ENCODE data around the gene VMP1. TPM values are rescaled to one million over a fixed set of nuclear protein-coding genes. Genes with fewer than 3 reads are reported as not detected.
"Not testable (repeated sequence)": the region's sequence is repeated elsewhere in the genome, so short reads cannot be mapped to it uniquely, and the experiment has no call there.

Gene VMP1
- total RNA-seq, 1 experiment from 2014 or later, result 277 TPM

DNA sequence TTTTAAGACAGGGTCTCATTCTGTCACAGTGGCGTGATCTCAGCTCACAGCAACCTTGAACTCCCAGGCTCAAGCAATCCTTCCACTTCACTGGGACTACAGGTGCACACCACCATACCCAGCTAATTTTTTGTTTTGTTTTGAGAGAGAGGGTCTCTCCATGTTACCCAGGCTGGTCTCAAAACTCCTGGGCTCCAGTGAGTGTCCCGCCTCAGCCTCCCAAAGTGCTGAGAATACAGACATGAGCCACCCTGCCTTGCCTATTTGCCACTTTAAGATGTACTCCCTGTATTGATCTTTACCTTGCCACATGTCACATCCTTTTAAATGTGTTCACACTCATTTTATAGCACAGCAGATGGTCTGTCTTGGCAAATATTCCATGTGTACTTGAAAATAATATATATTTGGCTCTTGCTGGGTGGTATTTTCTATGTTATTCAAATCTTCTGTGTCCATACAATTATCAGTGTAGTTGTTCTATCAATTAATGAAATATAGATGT lies 50.5 kb downstream of the VMP1 start:
- H3K36me3 Mint-ChIP-seq (ENCODE audit: insufficient read depth, unreplicated experiment), result peaks cover 72% of the 10 kb centered on the region
- peaks cover 9% of the 10 kb centered on the region for H3K9me3 Mint-ChIP-seq (ENCODE audit: unreplicated experiment)
- CTCF ChIA-PET, result interaction anchor here (0.6 kb wide), 1 partner anchor 16 kb away, joined by 3 read pairs; no protein-coding TSS in a partner anchor
- BruUV-seq (replicated peaks), result no TSS peak
- peaks cover 6% of the 10 kb centered on the region; the same call in 1 of the 2 replicates for H3K9me3 ChIP-seq
- peak overlapping the region; percentile 44 for H3K27ac Mint-ChIP-seq (ENCODE audit: unreplicated experiment)
- TF ChIP-seq, protein P1, sequence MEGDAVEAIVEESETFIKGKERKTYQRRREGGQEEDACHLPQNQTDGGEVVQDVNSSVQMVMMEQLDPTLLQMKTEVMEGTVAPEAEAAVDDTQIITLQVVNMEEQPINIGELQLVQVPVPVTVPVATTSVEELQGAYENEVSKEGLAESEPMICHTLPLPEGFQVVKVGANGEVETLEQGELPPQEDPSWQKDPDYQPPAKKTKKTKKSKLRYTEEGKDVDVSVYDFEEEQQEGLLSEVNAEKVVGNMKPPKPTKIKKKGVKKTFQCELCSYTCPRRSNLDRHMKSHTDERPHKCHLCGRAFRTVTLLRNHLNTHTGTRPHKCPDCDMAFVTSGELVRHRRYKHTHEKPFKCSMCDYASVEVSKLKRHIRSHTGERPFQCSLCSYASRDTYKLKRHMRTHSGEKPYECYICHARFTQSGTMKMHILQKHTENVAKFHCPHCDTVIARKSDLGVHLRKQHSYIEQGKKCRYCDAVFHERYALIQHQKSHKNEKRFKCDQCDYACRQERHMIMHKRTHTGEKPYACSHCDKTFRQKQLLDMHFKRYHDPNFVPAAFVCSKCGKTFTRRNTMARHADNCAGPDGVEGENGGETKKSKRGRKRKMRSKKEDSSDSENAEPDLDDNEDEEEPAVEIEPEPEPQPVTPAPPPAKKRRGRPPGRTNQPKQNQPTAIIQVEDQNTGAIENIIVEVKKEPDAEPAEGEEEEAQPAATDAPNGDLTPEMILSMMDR (IDR thresholded peaks at IDR 0.05; ENCODE audit: insufficient read depth in 1 of 2, low read depth in 1 of 2, low read length in 1 of 2, severe bottlenecking in 1 of 2, unreplicated experiment in 1 of 2), result no peak
- DNase-seq, result no peak
- no peaks in the 10 kb centered on the region for H3K27me3 Mint-ChIP-seq (ENCODE audit: insufficient read depth, unreplicated experiment)
- peaks cover 49% of the 10 kb centered on the region for H3K4me1 Mint-ChIP-seq (ENCODE audit: low read depth, unreplicated experiment)
- no peaks in the 10 kb centered on the region for H3K27me3 ChIP-seq (replicated peaks; ENCODE audit: control insufficient read depth, insufficient read depth, low read length)
- intact Hi-C loops (cut with micrococcal nuclease; ENCODE audit: unreplicated experiment), result no loop called here
- peaks cover 66% of the 10 kb centered on the region for H3K4me1 ChIP-seq
- H3K4me3 Mint-ChIP-seq (ENCODE audit: unreplicated experiment), result no peak overlapping the region
- POLR2A ChIA-PET, result interaction anchor here (0.6 to 0.9 kb wide), 2 partner anchors 80 to 444 kb away, joined by 4 to 9 read pairs; no protein-coding TSS in a partner anchor
- H3K36me3 ChIP-seq (ENCODE audit: control insufficient read depth, insufficient read depth, low read length), result peaks cover 1% of the 10 kb centered on the region
- no peak overlapping the region for H3K4me3 ChIP-seq (ENCODE audit: low read depth, low read length)

DNA sequence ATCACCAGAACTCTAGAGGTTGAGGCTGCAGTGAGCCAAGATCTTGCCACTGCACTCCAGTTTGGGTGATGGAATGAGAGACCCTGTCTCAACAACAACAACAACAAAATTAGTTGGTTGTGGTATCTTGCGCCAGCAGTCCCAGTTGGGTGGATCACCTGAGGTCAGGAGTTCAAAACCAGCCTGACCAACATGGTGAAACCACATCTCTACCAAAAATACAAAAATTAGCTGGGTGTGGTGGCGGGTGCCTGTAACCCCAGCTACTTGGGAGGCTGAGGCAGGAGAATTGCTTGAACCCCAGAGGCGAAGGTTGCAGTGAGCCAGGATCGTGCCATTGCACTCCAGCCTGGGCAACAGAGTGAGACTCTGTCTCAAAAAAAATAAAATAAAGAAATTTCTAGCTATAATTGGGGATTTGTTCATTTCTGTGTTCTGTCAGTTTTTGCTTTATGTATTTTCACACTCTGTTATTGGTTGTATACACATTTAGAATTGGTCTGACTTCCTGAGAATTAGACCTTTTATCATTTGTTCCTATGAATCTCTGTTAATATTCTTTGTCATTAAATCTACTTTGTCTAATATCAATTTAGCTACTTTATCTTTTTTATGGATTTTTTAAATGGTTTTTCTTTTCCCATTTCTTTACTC lies 51.7 kb downstream of the VMP1 start:
- H3K36me3 ChIP-seq (ENCODE audit: control insufficient read depth, insufficient read depth, low read length); H3K27me3 Mint-ChIP-seq (ENCODE audit: insufficient read depth, unreplicated experiment); H3K4me3 ChIP-seq (ENCODE audit: low read depth, low read length); H3K9me3 ChIP-seq; DNase-seq; POLR2A ChIA-PET; H3K4me3 Mint-ChIP-seq (ENCODE audit: unreplicated experiment); intact Hi-C loops (cut with micrococcal nuclease; ENCODE audit: unreplicated experiment); H3K27me3 ChIP-seq (replicated peaks; ENCODE audit: control insufficient read depth, insufficient read depth, low read length); H3K9me3 Mint-ChIP-seq (ENCODE audit: unreplicated experiment); H3K27ac Mint-ChIP-seq (ENCODE audit: unreplicated experiment); BruUV-seq (replicated peaks): not testable (repeated sequence)
- Mint-ChIP-seq H3K4me1 (ENCODE audit: low read depth, unreplicated experiment) (peaks cover 49% of the 10 kb centered on the region), H3K36me3 (ENCODE audit: insufficient read depth, unreplicated experiment) (peaks cover 66% of the 10 kb centered on the region)
- CTCF ChIA-PET, result interaction anchor here (0.6 kb wide), 1 partner anchor 278 kb away, joined by 3 read pairs; no protein-coding TSS in a partner anchor
- H3K4me1 ChIP-seq, result peaks cover 68% of the 10 kb centered on the region

DNA sequence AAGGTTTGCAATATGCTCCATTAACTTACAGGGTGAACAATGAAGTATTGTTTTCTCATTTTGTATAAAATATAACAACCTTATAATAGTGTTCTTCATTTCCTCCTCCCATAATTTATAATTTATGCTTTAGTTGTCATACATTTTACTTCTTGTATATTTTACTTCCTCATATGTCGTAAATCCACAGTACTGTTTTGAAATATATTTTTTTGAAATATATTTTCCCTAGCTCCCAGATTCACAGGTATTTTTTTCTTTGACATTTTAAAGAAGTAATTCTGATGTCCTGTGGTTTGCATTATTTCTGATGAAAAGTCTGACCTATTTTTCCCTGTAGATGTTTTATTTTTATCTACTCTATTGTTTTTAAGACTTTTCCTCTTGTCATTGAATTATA lies 52.7 kb downstream of the VMP1 start:
- intact Hi-C loops (cut with micrococcal nuclease; ENCODE audit: unreplicated experiment), result no loop called here
- H3K4me3 Mint-ChIP-seq (ENCODE audit: unreplicated experiment), result no peak overlapping the region
- ChIA-PET CTCF (no interaction called here), POLR2A (no interaction called here)
- Histone ChIP-seq H3K27me3 (replicated peaks; ENCODE audit: control insufficient read depth, insufficient read depth, low read length) (no peaks in the 10 kb centered on the region), H3K36me3 (ENCODE audit: control insufficient read depth, insufficient read depth, low read length) (peaks cover 1% of the 10 kb centered on the region), H3K4me3 (ENCODE audit: low read depth, low read length) (no peak overlapping the region), H3K9me3 (peaks cover 6% of the 10 kb centered on the region; the same call in 1 of the 2 replicates), H3K4me1 (peaks cover 57% of the 10 kb centered on the region)
- H3K36me3 Mint-ChIP-seq (ENCODE audit: insufficient read depth, unreplicated experiment), result peaks cover 60% of the 10 kb centered on the region
- no TSS peak for BruUV-seq (replicated peaks)
- peaks cover 40% of the 10 kb centered on the region for H3K4me1 Mint-ChIP-seq (ENCODE audit: low read depth, unreplicated experiment)
- TF ChIP-seq, protein P1 (IDR thresholded peaks at IDR 0.05; ENCODE audit: insufficient read depth in 1 of 2, low read depth in 1 of 2, low read length in 1 of 2, severe bottlenecking in 1 of 2, unreplicated experiment in 1 of 2), result no peak
- H3K9me3 Mint-ChIP-seq (ENCODE audit: unreplicated experiment), result peaks cover 9% of the 10 kb centered on the region
- H3K27me3 Mint-ChIP-seq (ENCODE audit: insufficient read depth, unreplicated experiment), result no peaks in the 10 kb centered on the region
- DNase-seq, result no peak
- no peak overlapping the region for H3K27ac Mint-ChIP-seq (ENCODE audit: unreplicated experiment)
